Ishikawa (cell line): ENCODE measurements around the gene PHOX2A.

Experiments
- CEBPB ChIP-seq: IDR thresholded peaks from 2 replicates; pipeline ENCODE4 v1.6.1; 2012
- YY1 ChIP-seq: IDR thresholded peaks from 2 replicates; pipeline ENCODE4 v1.6.1; 2012; ENCODE audit warnings: low read depth
- TF ChIP-seq, protein P1 (sequence below): IDR thresholded peaks from 2 replicates; pipeline ENCODE4 v1.6.1; 2012; ENCODE audit warnings: low read depth, mild to moderate bottlenecking

DNA sequence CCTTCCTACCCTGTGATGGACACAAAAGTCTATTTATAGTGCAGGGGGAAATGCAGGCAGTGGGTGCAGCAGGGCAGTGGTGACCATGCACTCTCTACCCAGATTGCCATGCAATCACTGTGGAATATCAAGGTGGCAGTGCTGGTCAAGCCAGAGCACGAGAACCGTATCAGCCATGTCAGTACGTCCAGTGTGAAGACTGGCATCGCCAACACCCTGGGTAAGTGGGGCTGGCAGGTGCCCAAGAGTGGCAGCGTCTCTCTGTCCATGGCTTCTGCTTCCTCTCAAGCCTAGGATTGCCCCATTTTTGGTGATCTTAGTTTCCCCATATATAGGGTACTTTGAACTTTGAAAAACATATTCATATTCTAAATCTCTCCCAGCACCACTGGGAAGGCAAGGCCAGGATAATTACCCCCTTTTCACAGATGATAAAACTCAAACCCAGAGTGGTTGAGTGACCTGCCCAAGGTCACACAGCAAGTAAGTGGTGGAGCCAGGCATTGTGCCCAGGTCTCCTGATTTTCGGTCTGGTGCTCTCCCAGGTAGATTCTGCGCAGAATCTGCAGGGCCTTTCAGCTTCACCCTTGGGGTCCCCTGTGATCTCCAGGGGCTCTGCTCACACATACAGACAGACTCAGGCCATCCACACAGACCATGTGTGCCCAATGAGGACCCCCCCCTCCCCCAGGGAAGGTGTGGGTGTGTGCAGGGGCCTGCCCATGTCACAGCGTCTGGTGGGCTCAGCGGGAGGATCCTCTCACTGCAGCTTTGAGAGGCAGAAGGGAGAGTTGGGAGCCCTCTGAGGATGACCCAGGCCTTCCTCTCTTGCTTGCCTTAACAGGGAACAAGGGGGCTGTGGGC is 12.3 kb downstream of the PHOX2A start:
- TF ChIP-seq YY1, result no peak
- TF ChIP-seq CEBPB, result no peak
- TF ChIP-seq, protein P1, sequence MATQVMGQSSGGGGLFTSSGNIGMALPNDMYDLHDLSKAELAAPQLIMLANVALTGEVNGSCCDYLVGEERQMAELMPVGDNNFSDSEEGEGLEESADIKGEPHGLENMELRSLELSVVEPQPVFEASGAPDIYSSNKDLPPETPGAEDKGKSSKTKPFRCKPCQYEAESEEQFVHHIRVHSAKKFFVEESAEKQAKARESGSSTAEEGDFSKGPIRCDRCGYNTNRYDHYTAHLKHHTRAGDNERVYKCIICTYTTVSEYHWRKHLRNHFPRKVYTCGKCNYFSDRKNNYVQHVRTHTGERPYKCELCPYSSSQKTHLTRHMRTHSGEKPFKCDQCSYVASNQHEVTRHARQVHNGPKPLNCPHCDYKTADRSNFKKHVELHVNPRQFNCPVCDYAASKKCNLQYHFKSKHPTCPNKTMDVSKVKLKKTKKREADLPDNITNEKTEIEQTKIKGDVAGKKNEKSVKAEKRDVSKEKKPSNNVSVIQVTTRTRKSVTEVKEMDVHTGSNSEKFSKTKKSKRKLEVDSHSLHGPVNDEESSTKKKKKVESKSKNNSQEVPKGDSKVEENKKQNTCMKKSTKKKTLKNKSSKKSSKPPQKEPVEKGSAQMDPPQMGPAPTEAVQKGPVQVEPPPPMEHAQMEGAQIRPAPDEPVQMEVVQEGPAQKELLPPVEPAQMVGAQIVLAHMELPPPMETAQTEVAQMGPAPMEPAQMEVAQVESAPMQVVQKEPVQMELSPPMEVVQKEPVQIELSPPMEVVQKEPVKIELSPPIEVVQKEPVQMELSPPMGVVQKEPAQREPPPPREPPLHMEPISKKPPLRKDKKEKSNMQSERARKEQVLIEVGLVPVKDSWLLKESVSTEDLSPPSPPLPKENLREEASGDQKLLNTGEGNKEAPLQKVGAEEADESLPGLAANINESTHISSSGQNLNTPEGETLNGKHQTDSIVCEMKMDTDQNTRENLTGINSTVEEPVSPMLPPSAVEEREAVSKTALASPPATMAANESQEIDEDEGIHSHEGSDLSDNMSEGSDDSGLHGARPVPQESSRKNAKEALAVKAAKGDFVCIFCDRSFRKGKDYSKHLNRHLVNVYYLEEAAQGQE, result no peak
